GM21390 (cell line): ENCODE measurements around the gene CARM1.
"Not testable (repeated sequence)": the region's sequence is repeated elsewhere in the genome, so short reads cannot be mapped to it uniquely, and the experiment has no call there.

Experiments used
- ATAC-seq: cut with Tn5 transposase; IDR thresholded peaks from one replicate; pipeline ENCODE4 v1.9.1; 2021; ENCODE audit not compliant: unreplicated experiment

CARM1 gene

DNA sequence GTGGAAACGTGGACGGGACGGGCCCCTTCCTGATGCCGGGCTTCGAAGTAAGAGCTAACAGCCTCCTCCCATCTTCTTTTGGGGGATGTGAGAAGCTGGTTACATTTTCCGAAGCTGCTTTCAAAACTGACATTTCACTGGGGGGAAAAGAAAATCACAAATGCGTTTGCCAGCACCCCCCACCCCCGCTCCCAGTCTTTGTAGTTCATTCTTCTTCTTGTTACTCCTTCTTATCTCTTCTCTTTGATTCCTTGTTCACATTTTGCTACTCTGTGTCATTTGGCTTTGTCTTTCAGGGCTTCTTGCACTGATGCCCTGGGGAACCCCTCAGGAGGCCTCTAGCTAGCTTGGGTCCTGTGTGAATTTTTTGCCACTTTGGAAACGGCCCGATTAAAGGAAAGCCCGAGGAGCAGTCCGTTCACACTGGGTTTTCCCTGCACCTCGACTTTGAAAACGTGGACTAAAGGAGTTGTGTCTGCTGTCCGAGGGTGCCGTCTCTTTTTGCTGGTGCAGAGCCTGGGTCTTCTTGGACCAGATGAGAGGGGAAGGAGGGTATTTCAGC lies 1.3 kb downstream of the CARM1 start:
- ATAC-seq = no peak

DNA sequence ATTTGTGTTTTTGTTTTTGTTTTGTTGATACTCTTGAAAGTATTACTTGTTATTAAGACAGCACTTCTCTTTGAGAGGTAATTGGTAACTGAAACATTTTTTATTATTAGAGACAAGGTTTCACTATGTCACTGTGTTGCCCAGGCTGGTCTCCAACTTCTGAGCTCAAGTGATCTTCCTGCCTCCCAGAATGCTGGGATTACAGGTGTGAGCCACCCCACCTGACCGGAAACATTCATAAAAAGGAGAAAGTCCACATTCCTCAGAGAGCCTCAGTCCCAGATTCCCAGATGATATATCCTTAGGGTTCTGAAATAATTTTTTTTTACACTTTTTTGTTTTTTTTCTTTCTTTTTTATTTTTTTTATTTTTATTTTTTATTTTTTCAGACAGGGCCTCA lies 2.7 kb downstream of the CARM1 start:
- no peak for ATAC-seq

DNA sequence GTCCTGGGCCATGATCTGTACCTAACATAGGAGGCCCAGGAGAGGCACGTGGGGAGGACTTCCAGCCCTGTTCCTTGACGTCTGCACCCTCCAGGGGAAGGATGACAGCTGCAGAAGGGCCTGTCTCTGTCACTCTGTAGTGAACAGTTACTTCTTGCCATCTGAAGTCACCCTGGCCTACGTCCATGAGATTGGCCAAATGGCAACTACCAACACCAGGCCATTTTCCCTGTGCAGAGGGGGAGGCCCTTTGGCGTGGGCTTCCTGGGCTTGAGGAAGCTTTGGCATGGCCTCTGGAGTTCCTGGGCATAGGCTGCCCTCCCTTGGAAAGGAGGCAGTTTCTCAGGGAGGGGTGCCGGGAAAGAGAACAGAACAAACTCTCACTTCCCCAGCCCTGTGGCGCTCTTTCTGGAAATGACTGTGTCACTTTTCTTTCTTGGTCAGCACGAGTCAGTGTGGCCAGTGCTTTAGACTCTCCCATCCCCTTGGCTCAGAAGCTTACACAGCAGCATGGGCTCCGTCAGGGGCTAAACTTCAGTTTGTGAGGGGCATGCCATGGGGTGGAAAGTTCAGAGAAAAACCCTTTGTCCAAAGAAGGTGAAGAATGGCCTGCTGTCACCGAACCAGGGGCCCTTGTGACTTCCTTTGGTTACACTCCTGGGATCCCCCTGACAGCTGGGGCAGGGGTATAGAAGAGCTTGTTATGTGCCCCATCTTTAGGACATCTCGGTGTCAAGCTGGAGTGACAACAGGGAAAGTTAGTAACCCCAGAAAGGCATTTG lies 5.3 kb downstream of the CARM1 start:
- peak; percentile 51 for ATAC-seq

DNA sequence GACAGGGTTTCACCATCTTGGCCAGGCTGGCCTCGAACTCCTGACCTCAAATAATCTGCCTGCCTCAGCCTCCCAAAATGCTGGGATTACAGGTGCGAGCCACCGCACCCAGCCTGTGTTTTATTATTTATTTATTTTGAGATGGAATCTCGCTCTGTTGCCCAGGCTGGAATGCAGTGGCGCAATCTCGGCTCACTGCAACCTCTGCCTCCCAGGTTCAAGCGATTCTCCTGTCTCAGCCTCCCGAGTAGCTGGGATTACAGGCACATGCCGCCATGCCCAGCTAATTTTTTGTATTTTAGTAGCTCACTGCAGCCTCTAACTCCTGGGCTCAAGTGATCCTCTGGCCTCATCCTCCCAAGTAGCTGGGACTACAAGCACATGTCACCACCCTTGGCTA lies 6.3 kb downstream of the CARM1 start:
- ATAC-seq = not testable (repeated sequence)

DNA sequence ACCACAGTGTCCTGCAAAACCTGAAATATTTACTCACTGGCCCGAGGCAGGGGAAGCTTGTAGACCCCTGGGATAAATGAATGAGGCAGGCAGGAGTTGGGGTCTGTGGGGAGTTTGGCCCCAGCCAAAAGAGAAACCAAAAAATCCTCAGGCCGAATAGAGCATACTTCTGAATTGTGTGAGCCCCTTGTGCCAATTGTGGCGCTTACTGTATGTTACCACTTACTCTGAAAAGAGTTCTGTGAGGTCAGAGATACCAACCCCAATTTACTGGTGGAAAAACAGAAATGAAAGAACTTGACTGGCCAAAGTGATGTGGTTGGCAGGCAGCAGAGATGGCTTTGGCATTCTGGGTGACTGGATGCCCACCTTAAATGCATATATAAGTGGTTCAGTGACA lies 6.9 kb downstream of the CARM1 start:
- ATAC-seq = no peak

DNA sequence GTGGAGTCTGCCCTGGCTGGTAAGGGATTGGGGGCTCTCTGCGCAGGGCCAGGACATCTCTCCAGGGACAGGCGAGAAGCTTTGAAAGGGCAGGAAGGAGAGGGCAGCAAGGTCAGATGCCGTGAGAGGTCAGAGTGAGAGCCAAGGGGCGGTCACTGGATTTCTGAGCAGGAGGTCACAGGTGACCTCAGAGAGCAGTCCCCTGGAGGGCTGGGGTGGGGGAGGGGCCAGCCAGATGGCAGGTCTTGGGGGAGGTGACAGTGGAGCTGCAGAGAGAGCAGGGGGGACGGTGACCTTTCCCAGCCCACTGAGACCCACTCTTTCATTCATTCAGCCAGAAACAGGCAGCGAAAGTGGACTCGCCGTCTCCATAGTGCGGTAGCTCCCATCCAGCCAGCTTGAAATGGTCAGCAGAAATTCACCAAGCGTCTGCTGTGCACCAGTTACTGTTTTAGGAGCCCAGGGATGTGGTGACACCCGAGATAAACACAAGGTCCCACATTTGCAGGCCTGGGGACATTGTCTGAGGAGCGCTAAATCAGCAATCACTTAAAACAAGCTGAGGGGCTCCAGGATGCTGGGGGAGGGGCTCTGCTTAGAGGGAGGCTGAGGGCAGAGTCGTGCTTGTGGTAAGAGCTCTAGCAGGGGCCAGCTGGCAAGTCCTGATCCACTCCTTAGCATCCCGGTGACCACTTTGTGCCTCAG lies 10.2 kb downstream of the CARM1 start:
- ATAC-seq = no peak

DNA sequence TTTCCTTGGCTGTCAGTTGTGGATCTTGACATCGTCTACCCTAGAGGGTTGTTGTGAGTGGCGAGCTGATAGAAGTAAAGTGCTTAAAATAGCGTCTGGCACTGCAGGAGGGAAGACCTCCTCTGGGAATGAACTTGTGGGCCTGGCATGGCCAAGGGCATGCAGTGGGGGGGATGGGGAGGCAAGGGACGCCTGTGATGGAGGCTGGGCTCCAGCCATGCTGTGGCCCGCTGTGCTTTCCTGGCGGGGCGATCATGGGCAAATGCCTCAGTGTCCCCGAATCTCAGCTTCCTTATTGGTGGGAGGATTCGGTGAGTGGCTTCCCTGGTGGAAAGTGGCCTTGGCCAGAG lies 10.7 kb downstream of the CARM1 start:
- no peak for ATAC-seq

DNA sequence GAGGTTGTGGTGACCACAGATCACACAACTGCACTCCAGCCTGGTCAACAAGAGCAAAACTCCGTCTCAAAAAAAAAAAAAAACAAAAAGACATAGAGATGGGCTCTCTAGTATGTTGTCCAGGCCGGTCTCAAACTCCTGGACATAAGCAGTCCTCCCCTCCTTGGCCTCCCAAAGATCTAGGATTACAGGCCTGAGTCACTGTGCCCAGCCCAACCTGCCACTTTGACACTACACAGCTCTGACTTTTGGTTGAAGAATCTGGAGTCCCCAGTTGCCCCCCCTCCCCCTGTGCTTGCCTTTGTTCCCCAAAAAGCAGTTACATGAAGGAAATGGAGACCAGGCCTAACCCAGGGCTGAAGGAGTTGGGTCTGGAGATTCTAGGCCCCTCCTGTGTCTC lies 12.9 kb downstream of the CARM1 start:
- ATAC-seq = no peak

DNA sequence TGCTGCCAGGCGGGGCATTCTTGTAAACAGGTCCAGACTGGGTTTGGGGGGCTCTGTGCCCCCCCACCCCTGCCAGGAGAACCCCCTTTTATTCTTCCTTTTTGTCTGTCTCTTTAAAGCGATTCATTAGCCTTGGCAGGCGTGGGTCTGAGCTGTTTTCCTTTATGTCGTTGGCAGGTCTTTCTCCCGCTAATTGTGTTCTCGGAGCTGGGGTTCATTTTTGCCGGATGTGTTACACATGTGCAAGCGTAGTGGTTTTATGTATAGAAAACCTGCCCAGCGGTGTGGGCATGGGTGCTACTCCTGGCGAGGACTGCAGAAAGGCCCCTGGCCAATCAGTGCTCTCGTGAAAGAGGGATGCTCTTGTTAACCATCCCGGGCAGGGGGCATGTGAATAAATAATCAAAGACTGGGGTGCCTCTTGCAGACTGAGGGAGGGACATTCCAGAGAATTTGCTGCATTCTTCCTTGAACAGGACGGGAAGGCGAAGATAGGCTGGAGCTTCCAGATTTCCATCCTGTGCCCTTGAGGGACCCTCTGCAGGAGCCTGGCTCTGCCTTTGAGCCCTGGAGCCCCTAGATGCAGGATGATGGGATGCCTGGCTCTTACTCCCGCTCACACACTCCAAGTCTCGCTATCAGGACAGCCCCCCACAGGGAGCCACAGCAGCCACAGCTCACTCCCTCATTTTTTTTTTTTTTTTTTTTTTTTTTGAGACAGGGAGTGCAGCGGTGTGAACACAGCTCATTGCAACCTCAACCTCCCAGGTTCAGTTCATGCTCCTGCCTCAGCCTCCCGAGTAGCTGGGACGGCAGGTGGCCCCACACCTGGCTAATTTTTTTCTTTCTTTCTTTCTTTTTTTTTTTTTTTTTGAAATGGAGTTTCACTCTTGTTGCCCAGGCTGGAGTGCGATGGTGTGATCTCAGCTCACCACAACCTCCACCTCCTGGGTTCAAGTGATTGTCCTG lies 14.1 kb downstream of the CARM1 start:
- ATAC-seq = no peak

DNA sequence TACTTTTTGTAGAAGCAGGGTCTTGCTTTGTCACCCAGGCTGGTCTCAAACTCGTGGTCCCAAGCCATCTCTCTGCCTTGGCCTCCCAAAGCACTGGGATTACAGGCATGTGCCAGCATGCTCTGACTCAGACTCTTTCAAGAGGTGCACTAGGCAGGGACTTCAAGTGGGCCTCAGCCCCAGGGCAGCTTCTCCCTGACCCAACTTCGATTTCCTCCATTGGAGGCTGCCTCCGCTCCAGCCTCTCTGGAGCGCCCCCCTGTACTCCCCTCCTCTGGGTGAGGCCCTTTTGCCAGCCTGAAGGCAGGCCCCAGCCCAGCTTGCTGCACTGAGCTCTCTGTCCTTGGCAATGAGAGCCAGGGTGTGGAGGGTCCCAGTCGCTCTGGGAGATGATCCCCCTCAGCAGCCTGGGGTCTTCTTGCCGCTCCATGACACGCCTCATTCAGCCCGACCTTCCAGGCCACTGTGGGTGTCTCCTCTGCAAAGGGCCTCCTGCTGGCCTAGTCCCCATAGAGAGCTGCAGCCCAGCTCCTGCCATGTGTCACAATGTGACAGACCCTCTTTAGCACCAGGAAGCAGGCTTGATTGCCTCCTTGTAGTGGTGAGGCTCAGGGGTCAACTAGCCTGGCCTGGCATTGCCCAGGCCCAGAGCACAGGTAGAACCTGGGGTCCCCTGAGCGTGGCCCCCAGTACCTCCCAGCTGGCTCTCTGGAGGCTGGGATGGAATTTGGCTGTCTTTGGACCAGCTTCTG lies 16.4 kb downstream of the CARM1 start:
- ATAC-seq = no peak

DNA sequence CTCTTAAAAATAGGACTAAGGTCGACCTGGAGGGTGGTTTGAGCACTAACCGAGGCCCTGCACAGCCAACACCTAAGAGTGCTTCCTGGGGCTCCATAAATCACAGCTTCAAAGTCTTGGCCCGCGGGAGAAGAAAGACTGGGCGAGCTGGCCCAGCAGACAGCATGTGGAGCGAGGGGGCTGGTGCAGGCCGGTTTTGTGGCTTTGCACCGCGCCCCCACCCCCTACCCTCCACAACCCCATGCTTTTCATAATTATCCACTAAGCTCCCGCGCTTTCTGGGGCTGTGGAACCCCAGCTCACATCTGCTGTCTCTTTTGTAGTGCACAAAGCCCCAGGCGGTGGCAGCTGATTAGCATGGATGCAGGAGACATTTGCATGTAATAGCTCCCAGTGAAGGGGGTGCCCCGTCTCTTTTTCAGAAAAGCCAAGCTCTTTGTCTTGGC lies 17.1 kb downstream of the CARM1 start:
- ATAC-seq = no peak

DNA sequence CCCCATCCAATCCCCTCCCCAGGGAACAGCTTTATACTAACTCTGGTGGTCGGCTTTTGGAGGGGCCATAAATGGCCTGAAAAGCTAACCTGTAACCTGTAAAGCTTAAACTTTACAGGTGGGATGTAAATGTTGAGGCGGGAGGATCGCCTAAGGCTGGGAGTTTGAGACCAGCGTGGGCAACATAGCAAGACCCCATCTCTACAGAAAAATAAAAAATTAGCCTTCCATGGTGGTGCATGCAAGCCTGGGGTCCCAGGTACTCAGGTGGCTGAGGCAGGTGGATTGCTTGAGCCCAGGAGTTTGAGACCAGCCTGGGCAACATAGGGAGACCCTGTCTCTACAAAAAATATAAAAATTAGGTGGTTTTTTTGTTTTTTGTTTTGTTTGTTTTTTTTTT lies 18.5 kb downstream of the CARM1 start:
- ATAC-seq = no peak

DNA sequence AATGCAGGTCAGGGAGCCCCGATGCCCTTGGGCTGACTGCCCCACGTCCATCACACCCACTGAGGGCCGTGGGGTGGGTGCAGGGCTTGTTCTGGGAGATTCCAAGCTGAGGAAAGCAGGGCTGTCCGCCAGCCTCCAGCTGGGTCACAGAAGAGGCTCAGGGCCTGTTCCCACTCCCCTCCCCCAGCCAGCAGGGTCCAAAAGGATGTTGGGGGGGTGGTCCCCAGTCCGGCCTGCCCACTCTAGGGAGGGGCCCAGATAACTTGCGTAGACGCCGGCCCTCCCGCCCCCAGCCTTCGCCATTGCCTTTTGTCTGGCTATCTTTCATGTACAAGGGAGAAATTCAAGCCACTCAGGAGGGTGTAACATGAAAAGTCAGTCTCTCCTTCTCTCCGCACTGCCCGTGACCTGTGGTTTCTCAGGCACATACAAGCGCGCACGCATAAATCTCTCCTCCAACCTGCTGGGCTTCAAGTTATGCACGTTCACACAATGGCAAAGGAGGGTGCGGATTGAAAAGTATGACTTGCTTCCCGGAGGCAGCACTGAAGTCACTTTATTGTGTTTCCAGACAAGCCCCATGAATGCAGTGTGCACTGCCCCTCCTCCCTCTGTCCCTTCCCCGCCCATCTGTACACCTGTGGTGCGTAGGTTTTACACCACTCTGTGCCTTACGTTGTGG lies 20.2 kb downstream of the CARM1 start:
- ATAC-seq = no peak

DNA sequence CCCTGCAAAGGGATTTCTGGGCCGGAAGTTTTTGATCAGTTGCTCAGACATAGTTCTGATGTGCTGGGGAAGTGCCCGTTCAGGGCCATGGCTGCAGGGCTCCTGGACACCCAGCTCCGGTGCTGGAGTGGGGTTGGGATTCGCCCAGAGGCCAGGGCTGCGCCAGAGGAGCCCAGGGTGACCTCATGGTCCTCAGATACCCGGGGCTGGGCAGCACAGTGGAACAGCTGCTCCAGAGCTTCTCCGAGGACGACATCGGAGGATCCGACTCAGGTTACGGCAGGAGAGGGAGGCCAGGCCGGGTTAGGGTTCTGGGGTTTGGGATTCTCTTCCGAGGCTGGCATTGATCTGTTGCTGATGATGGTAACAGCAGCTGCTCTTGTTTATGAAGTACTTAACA lies 20.9 kb downstream of the CARM1 start:
- no peak for ATAC-seq

DNA sequence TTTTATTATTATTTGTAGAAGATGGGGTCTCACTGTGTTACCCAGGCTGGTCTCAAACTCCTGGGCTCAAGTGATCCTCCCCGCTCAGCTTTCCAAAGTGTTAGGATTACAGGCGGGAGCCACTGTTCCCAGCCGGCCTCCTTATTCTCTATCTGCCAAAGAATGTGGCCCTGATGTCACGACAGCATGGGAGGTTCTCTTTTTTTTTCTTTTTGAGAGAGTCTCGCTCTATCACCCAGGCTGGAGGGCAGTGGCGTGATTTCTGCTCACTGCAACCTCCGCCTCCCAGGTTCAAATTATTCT lies 23.5 kb downstream of the CARM1 start:
- ATAC-seq = no peak

DNA sequence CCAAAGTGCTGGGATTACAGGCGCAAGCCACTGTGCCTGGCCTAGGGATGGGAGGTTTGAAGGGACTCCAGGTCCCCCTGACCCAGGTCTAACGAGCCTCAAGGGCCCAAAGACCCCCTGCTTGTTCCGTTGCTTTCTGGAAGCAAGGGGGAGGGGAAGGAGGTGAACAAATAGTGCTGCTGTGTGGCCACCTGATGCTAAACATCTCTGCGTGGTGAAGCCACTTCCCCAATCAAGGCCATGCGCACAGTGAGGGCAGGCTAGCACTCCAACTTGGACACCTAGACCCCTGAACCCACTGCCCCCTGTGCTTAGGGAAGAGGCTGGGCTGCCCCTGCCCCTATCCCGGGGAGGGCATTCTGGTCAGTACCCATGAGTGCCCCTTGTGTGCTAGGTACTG lies 24.0 kb downstream of the CARM1 start:
- no peak for ATAC-seq

DNA sequence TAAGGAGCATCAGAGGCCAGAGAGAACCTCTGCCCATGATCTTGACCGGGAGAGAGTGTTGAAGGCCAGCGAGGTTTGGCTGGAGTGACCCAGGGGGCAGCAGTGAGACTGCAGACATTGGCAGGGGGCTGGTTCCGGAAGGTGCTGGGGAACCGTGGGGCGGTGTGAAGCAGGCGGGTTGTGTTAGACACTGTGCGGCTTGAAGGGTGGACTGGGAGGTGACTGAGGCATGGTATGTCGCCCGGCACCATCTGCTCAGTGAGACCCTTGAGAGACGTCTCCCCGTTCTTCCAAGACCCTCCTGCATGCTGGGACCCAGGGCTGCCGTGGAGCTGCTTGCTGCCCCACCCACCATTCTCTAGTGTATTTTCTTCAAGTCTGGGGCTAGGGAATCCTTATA lies 24.6 kb downstream of the CARM1 start:
- ATAC-seq = no peak

DNA sequence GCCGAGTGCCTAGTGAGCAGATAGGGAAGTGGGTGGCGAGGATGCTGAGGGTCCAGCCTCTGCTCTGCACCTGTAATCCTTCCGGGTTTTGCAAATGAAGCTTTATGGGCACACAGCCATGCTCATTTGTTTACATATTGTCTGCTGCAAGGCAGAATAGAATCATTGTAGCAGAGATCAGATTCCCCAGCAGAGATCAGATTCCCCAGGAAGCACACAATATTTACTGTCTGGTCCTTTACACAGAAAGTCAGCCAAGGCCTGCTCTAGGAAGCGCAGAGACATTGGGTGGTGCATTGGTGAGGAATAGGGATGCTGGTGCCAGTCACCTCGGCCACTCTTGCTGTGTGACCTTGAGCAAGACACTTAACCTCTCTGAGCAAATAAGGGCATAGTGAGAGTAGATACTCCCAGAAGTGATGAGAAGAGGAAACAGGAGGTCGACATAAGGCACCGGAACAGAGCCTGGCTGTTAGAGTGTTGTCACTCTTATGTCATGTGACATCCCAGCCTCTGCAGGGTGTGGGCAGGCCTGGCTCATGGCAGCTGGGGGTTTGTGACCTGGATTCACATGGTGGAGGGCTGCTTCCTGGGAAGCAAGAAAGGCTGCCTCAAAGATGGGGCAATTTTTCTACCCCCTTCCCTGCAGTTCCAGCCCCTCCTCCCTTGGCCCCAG lies 25.6 kb downstream of the CARM1 start:
- no peak for ATAC-seq

DNA sequence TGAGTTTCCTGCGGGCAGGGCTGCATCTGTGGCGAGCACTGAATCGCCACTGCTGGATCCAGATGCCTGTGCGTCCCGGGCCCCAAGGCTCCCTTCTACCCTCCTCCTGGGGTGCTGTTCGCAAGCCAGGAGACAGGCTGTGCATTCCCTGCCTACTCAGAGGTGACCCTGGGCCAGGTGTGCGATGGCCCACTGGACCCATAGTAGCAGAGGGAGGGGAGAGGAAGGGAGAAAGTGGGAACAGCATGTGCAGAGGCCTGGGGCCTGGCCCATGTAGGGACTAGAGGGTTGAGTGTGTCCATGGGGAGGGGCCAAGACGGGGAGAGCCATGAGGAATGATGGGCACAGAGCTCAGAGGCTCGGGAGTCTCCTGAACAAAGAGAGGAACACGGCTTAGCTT lies 27.3 kb downstream of the CARM1 start:
- no peak for ATAC-seq
